ENCODE data around the gene AREL1. TPM values are rescaled to one million over a fixed set of nuclear protein-coding genes. Genes with fewer than 3 reads are reported as not detected.

Gene AREL1
- total RNA-seq, 1 donor from 2014 or later, result 51.5 TPM

GRCh38 chr14:74697976-74698375 is 14.9 kb downstream of the AREL1 start:
- Mint-ChIP-seq H3K4me1 (no peaks in the 10 kb centered on the region), H3K27me3 (ENCODE audit: low read depth) (no peaks in the 10 kb centered on the region), H3K27ac (ENCODE audit: unreplicated experiment) (no peak overlapping the region), H3K4me3 (no peak overlapping the region), H3K9me3 (peaks cover 4% of the 10 kb centered on the region), H3K36me3 (ENCODE audit: low read depth) (peaks cover 21% of the 10 kb centered on the region)
- TF ChIP-seq CTCF (conservative IDR thresholded peaks at IDR 0.05), result no peak
- no peak for DNase-seq (ENCODE audit: low read depth, low spot score)

- H3K9me3 Mint-ChIP-seq, result peaks cover under 1% of the 10 kb centered on the region
- no peaks in the 10 kb centered on the region for H3K4me1 Mint-ChIP-seq
- no peak for TF ChIP-seq CTCF (conservative IDR thresholded peaks at IDR 0.05)
- H3K36me3 Mint-ChIP-seq (ENCODE audit: low read depth), result peaks cover 17% of the 10 kb centered on the region
- no peaks in the 10 kb centered on the region for H3K27me3 Mint-ChIP-seq (ENCODE audit: low read depth)
- DNase-seq (ENCODE audit: low read depth, low spot score), result no peak
- H3K4me3 Mint-ChIP-seq, result no peak overlapping the region
- H3K27ac Mint-ChIP-seq (ENCODE audit: unreplicated experiment), result no peak overlapping the region
Measured at GRCh38 chr14:74697543-74697942, 15.3 kb downstream of the AREL1 start.

GRCh38 chr14:74697011-74697410 is 15.9 kb downstream of the AREL1 start:
- H3K4me1 Mint-ChIP-seq, result no peaks in the 10 kb centered on the region
- H3K27ac Mint-ChIP-seq (ENCODE audit: unreplicated experiment), result no peak overlapping the region
- H3K36me3 Mint-ChIP-seq (ENCODE audit: low read depth), result peaks cover 16% of the 10 kb centered on the region
- no peaks in the 10 kb centered on the region for H3K27me3 Mint-ChIP-seq (ENCODE audit: low read depth)
- no peak for TF ChIP-seq CTCF (conservative IDR thresholded peaks at IDR 0.05)
- H3K9me3 Mint-ChIP-seq, result no peaks in the 10 kb centered on the region
- DNase-seq (ENCODE audit: low read depth, low spot score), result no peak
- H3K4me3 Mint-ChIP-seq, result no peak overlapping the region

GRCh38 chr14:74695406-74695805 is 17.5 kb downstream of the AREL1 start:
- Mint-ChIP-seq H3K9me3 (no peaks in the 10 kb centered on the region), H3K36me3 (ENCODE audit: low read depth) (peaks cover 3% of the 10 kb centered on the region), H3K4me1 (no peaks in the 10 kb centered on the region), H3K27ac (ENCODE audit: unreplicated experiment) (no peak overlapping the region), H3K27me3 (ENCODE audit: low read depth) (no peaks in the 10 kb centered on the region), H3K4me3 (no peak overlapping the region)
- DNase-seq (ENCODE audit: low read depth, low spot score), result no peak
- TF ChIP-seq CTCF (conservative IDR thresholded peaks at IDR 0.05), result no peak

- Mint-ChIP-seq H3K36me3 (ENCODE audit: low read depth) (no peaks in the 10 kb centered on the region), H3K4me3 (no peak overlapping the region), H3K27me3 (ENCODE audit: low read depth) (no peaks in the 10 kb centered on the region), H3K4me1 (no peaks in the 10 kb centered on the region), H3K9me3 (no peaks in the 10 kb centered on the region), H3K27ac (ENCODE audit: unreplicated experiment) (no peak overlapping the region)
- no peak for TF ChIP-seq CTCF (conservative IDR thresholded peaks at IDR 0.05)
- DNase-seq (ENCODE audit: low read depth, low spot score), result no peak
Measured at GRCh38 chr14:74693191-74693590, 19.7 kb downstream of the AREL1 start.

- no peaks in the 10 kb centered on the region for H3K36me3 Mint-ChIP-seq (ENCODE audit: low read depth)
- TF ChIP-seq CTCF (conservative IDR thresholded peaks at IDR 0.05), result no peak
- H3K27me3 Mint-ChIP-seq (ENCODE audit: low read depth), result no peaks in the 10 kb centered on the region
- no peaks in the 10 kb centered on the region for H3K4me1 Mint-ChIP-seq
- H3K4me3 Mint-ChIP-seq, result no peak overlapping the region
- no peaks in the 10 kb centered on the region for H3K9me3 Mint-ChIP-seq
- no peak for DNase-seq (ENCODE audit: low read depth, low spot score)
- H3K27ac Mint-ChIP-seq (ENCODE audit: unreplicated experiment), result no peak overlapping the region
Measured at GRCh38 chr14:74691456-74691855, 21.4 kb downstream of the AREL1 start.

All from neural crest cell (in vitro differentiated cells).